Fibroblast of lung (primary cell): ENCODE measurements around the gene SORCS3. TPM values are rescaled to one million over a fixed set of nuclear protein-coding genes. Genes with fewer than 3 reads are reported as not detected.

Experiments used
- DNase-seq, 2 donors: peaks; one replicate each; pipeline versions ENCODE4 v3.0.0 to v3.0.0-alpha.2; 2010; ENCODE audit warnings: low read depth in 2 of 2
- H2AFZ ChIP-seq: 2 replicates; pipeline ENCODE4 v1.5.1; 2012; ENCODE audit warnings: low read length, control low read depth, inconsistent platforms
- H3K27ac ChIP-seq: 2 replicates; pipeline ENCODE4 v1.5.1; 2011; ENCODE audit warnings: low read length, control low read depth; ENCODE audit not compliant: insufficient read depth
- H3K27me3 ChIP-seq: 2 replicates; pipeline ENCODE4 v1.5.1; 2011; ENCODE audit warnings: mild to moderate bottlenecking, low read length; ENCODE audit not compliant: control insufficient read depth, insufficient read depth
- H3K36me3 ChIP-seq: 2 replicates; pipeline ENCODE4 v1.5.1; 2011; ENCODE audit warnings: low read length; ENCODE audit not compliant: control insufficient read depth, insufficient read depth
- H3K4me1 ChIP-seq: 2 replicates; pipeline ENCODE4 v1.5.1; 2011; ENCODE audit warnings: low read length; ENCODE audit not compliant: control insufficient read depth, insufficient read depth; ENCODE audit errors: extremely low read depth
- H3K4me2 ChIP-seq: 2 replicates; pipeline ENCODE4 v1.5.1; 2011; ENCODE audit warnings: low read length, control low read depth; ENCODE audit not compliant: insufficient read depth; ENCODE audit errors: extremely low read depth
- H3K4me3 ChIP-seq, 4 experiments: fragments of 200-600 bp in 1 of 4; sonication (generic) in 1 of 4; replicated peaks in 1 of 4; 2 replicates each; pipeline ENCODE4 v1.5.1; 2011 to 2016; ENCODE audit warnings: low read length in 4 of 4, low read depth in 3 of 4, mild to moderate bottlenecking in 3 of 4, control low read depth in 2 of 4, inconsistent platforms in 1 of 4, mixed read lengths in 1 of 4; ENCODE audit not compliant: insufficient read depth in 1 of 4; ENCODE audit errors: control extremely low read depth in 1 of 4
- H3K79me2 ChIP-seq: 2 replicates; pipeline ENCODE4 v1.5.1; 2012; ENCODE audit warnings: mild to moderate bottlenecking, low read length, inconsistent platforms; ENCODE audit not compliant: control insufficient read depth, insufficient read depth
- H3K9ac ChIP-seq: 2 replicates; pipeline ENCODE4 v1.5.1; 2011; ENCODE audit warnings: mild to moderate bottlenecking, low read length, control low read depth; ENCODE audit not compliant: insufficient read depth
- H3K9me3 ChIP-seq: 2 replicates; pipeline ENCODE4 v1.5.1; 2012; ENCODE audit warnings: low read depth, low read length; ENCODE audit not compliant: control insufficient read depth, insufficient read depth
- H4K20me1 ChIP-seq: 2 replicates; pipeline ENCODE4 v1.5.1; 2011; ENCODE audit warnings: low read length; ENCODE audit not compliant: control insufficient read depth, insufficient read depth; ENCODE audit errors: extremely low read depth
- EZH2 ChIP-seq: IDR thresholded peaks from 2 replicates; pipeline ENCODE4 v1.5.1; 2012; ENCODE audit warnings: low read length, control low read depth, mild to moderate bottlenecking; ENCODE audit errors: missing control alignments
- polyA plus RNA-seq, 2 donors: library from polyadenylated mRNA; depleted of rRNA in 1 of 2; stranded (reverse) in 1 of 2; unstranded in 1 of 2; fragments of >200 nt; gene quantifications; 2 replicates each; pipeline ENCODE4 v1.2.1, GENCODE V29; 2011 to 2012; ENCODE audit warnings: missing spikeins in 1 of 2
- total RNA-seq: library from RNA; depleted of rRNA; stranded (reverse); fragments of >200 nt; gene quantifications from 2 replicates; pipeline ENCODE4 v1.2.1, GENCODE V29; 2014
- TF ChIP-seq, protein P1 (sequence below), 2 donors: IDR thresholded peaks in 1 of 2; conservative IDR thresholded peaks in 1 of 2; 1 replicate in 1 of 2; 2 replicates in 1 of 2; pipeline ENCODE4 v1.5.1; 2011 to 2012; ENCODE audit warnings: low read length in 2 of 2, control low read depth in 1 of 2, inconsistent platforms in 1 of 2, low read depth in 1 of 2, mild to moderate bottlenecking in 1 of 2

Gene SORCS3
- total and polyA plus RNA-seq, 2 donors (not counting 1 experiment from before 2014, with no cell fraction given), result not detected

DNA sequence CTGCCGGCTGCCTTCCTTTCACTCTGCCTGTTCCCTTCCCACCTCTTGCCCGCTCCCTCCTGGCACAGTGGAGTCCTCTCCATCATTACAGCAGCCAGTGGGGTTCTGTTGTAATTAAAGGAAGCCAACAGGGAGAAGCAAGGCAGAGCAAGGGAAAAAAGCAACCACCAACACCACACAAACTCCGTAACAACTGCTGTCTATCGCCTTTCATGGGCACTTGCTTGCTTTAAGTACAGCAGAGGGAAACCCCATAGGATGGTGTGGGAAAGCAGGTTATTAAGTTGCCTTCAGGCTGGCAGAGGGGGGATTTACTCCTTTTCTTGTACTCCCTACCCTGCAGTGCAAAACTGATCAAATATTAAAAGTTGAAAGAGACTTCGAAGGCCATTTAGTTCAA, 22.0 kb downstream of the SORCS3 start:
- H3K4me1 ChIP-seq, result no peaks in the 10 kb centered on the region

DNA sequence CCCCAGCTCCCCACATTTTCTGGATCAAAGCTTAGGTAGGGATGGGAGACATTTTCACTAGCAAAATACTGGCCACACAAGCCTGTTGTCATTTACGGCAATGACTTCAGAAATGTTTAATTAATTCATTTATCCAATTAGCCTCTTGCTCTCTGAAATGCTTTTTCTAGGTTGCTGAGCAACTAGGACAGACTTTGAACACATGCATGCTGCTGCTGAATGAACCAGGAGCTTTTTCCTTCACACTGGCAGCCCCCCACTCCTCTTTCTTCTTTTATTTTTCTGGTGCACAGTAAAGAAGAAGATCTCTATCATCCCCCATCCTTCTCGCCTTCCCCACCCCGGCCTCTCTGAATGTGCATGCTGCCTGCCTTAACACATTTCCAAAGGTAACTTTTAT, 22.5 kb downstream of the SORCS3 start:
- Histone ChIP-seq H3K36me3 (no peaks in the 10 kb centered on the region), H3K27me3 (no peaks in the 10 kb centered on the region), H3K4me1 (no peaks in the 10 kb centered on the region), H4K20me1 (no peaks in the 10 kb centered on the region), H2AFZ (no peak overlapping the region), H3K4me2 (no peak overlapping the region), H3K9ac (no peak overlapping the region), H3K27ac (no peak overlapping the region), H3K79me2 (no peaks in the 10 kb centered on the region), H3K4me3 (no peak overlapping the region), H3K9me3 (no peaks in the 10 kb centered on the region)
- DNase-seq, result no peak
- TF ChIP-seq, protein P1, sequence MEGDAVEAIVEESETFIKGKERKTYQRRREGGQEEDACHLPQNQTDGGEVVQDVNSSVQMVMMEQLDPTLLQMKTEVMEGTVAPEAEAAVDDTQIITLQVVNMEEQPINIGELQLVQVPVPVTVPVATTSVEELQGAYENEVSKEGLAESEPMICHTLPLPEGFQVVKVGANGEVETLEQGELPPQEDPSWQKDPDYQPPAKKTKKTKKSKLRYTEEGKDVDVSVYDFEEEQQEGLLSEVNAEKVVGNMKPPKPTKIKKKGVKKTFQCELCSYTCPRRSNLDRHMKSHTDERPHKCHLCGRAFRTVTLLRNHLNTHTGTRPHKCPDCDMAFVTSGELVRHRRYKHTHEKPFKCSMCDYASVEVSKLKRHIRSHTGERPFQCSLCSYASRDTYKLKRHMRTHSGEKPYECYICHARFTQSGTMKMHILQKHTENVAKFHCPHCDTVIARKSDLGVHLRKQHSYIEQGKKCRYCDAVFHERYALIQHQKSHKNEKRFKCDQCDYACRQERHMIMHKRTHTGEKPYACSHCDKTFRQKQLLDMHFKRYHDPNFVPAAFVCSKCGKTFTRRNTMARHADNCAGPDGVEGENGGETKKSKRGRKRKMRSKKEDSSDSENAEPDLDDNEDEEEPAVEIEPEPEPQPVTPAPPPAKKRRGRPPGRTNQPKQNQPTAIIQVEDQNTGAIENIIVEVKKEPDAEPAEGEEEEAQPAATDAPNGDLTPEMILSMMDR (conservative IDR thresholded peaks at IDR 0.05 in 1 of 2, IDR thresholded peaks at IDR 0.05 in 1 of 2; ENCODE audit: low read depth in 1 of 2, low read length in 2 of 2), result no peak
- TF ChIP-seq EZH2, result no peak

More for the DNA sequence above, 22.0 kb downstream of the SORCS3 start:
- H3K27me3 ChIP-seq, result no peaks in the 10 kb centered on the region
- H3K27ac ChIP-seq, result no peak overlapping the region
- H3K9me3 ChIP-seq, result no peaks in the 10 kb centered on the region
- no peak for TF ChIP-seq EZH2
- TF ChIP-seq, protein P1 (conservative IDR thresholded peaks at IDR 0.05 in 1 of 2, IDR thresholded peaks at IDR 0.05 in 1 of 2; ENCODE audit: low read depth in 1 of 2, low read length in 2 of 2), result no peak
- DNase-seq, result no peak
- H3K9ac ChIP-seq, result no peak overlapping the region
- no peak overlapping the region for H2AFZ ChIP-seq
- H3K4me2 ChIP-seq, result no peak overlapping the region
- no peaks in the 10 kb centered on the region for H3K36me3 ChIP-seq
- H3K4me3 ChIP-seq, result no peak overlapping the region
- no peaks in the 10 kb centered on the region for H4K20me1 ChIP-seq
- H3K79me2 ChIP-seq, result no peaks in the 10 kb centered on the region

DNA sequence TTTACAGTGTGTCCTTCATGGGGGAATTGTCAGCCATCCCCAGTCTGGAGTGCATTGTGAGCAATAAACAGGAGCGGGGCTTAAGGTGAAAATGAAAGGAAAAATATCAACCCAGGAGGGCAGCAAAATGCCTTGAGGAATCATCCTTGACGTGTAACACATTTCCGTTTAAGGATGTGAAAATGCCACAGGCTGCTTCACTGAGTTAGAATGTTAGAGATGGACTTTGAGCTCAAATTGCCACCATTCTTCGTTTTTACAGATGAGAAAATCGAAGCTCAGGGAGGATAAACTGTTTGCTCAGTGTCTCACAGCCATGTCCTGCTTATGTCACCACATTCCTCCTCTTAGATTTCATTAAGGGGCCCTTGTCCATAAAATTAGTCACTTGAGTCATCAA, 23.1 kb downstream of the SORCS3 start:
- H3K27me3 ChIP-seq, result no peaks in the 10 kb centered on the region
- no peaks in the 10 kb centered on the region for H3K4me1 ChIP-seq
- no peak overlapping the region for H3K4me3 ChIP-seq
- DNase-seq, result no peak
- H3K79me2 ChIP-seq, result no peaks in the 10 kb centered on the region
- H3K9ac ChIP-seq, result no peak overlapping the region
- H3K36me3 ChIP-seq, result no peaks in the 10 kb centered on the region
- H2AFZ ChIP-seq, result no peak overlapping the region
- TF ChIP-seq EZH2, result no peak
- TF ChIP-seq, protein P1 (conservative IDR thresholded peaks at IDR 0.05 in 1 of 2, IDR thresholded peaks at IDR 0.05 in 1 of 2; ENCODE audit: low read depth in 1 of 2, low read length in 2 of 2), result no peak
- H3K4me2 ChIP-seq, result no peak overlapping the region
- H3K9me3 ChIP-seq, result no peaks in the 10 kb centered on the region
- no peaks in the 10 kb centered on the region for H4K20me1 ChIP-seq
- H3K27ac ChIP-seq, result no peak overlapping the region
